Karpas-422 (cell line): ENCODE results near the gene ARAP2. TPM values are rescaled to one million over a fixed set of nuclear protein-coding genes. Genes with fewer than 3 reads are reported as not detected.

Experiments
- DNase-seq: peaks from one replicate; pipeline ENCODE4 v3.0.0-alpha.2; 2015
- H2AFZ ChIP-seq: fragments of 200-600 bp; sonication (generic); 2 replicates; pipeline ENCODE4 v1.6.1; 2014; ENCODE audit warnings: antibody characterized with exemption, low read length, mixed read lengths
- H3K27ac ChIP-seq: fragments of 200-600 bp; sonication (generic); 2 replicates; pipeline ENCODE4 v1.5.1; 2014; ENCODE audit warnings: mild to moderate bottlenecking, low read length, moderate library complexity
- H3K27me3 ChIP-seq: fragments of 200-600 bp; sonication (generic); 2 replicates; pipeline ENCODE4 v1.6.1; 2014; ENCODE audit warnings: low read length, mixed read lengths
- H3K36me3 ChIP-seq: fragments of 200-600 bp; sonication (generic); 2 replicates; pipeline ENCODE4 v1.6.1; 2014; ENCODE audit warnings: low read length, mixed read lengths; ENCODE audit not compliant: insufficient read depth
- H3K4me1 ChIP-seq: fragments of 200-600 bp; sonication (generic); 2 replicates; pipeline ENCODE4 v1.6.1; 2014; ENCODE audit warnings: mild to moderate bottlenecking, low read length, mixed read lengths
- H3K4me2 ChIP-seq: fragments of 200-600 bp; sonication (generic); 2 replicates; pipeline ENCODE4 v1.6.1; 2014; ENCODE audit warnings: low read length, low read depth, mild to moderate bottlenecking; ENCODE audit not compliant: poor library complexity, severe bottlenecking
- H3K4me3 ChIP-seq: fragments of 200-600 bp; sonication (generic); 2 replicates; pipeline ENCODE4 v1.5.1; 2014; ENCODE audit warnings: mild to moderate bottlenecking, antibody characterized with exemption, low read length, mixed read lengths
- H3K79me2 ChIP-seq: fragments of 200-600 bp; sonication (generic); 2 replicates; pipeline ENCODE4 v1.6.1; 2014; ENCODE audit warnings: mild to moderate bottlenecking, low read length, mixed read lengths
- H3K9ac ChIP-seq: fragments of 200-600 bp; sonication (generic); 2 replicates; pipeline ENCODE4 v1.6.0; 2014; ENCODE audit warnings: low read length
- H3K9me2 ChIP-seq: fragments of 200-600 bp; sonication (generic), shearing (Covaris generic); replicated peaks from 2 replicates; pipeline ENCODE4 v1.6.0; 2014; ENCODE audit warnings: mild to moderate bottlenecking, low read length, moderate library complexity; ENCODE audit not compliant: insufficient read depth
- H3K9me3 ChIP-seq: fragments of 300-700, 200-600 bp; sonication (generic); 2 replicates; pipeline ENCODE4 v1.6.1; 2014; ENCODE audit warnings: low read length, mixed read lengths
- H4K20me1 ChIP-seq: fragments of 200-600 bp; sonication (generic); 2 replicates; pipeline ENCODE4 v1.6.1; 2014; ENCODE audit warnings: mild to moderate bottlenecking, antibody characterized with exemption, low read length, low read depth; ENCODE audit not compliant: insufficient read depth
- total RNA-seq: library from RNA; depleted of rRNA; stranded (reverse); fragments of >200 nt; shearing (Covaris generic); gene quantifications from 2 replicates; pipeline ENCODE4 v1.2.3, GENCODE V29; 2014; ENCODE audit warnings: low replicate concordance

Gene ARAP2
- total RNA-seq, 1 experiment from 2014 or later: 4.7 TPM

- H3K79me2 ChIP-seq: no peaks in the 10 kb centered on the region
- no peak overlapping the region for H3K4me2 ChIP-seq
- H3K27me3 ChIP-seq: no peaks in the 10 kb centered on the region
- no peak overlapping the region for H3K4me3 ChIP-seq
- no peak for DNase-seq
- H4K20me1 ChIP-seq: no peaks in the 10 kb centered on the region
- no peak overlapping the region for H2AFZ ChIP-seq
- H3K36me3 ChIP-seq: no peaks in the 10 kb centered on the region
- no peak overlapping the region for H3K27ac ChIP-seq
- no peaks in the 10 kb centered on the region for H3K4me1 ChIP-seq
- H3K9me3 ChIP-seq: peaks cover 4% of the 10 kb centered on the region; the same call in 1 of the 2 replicates
- H3K9ac ChIP-seq: no peak overlapping the region
- no peaks in the 10 kb centered on the region for H3K9me2 ChIP-seq
Observed at GRCh38 chr4:36164900-36165630, 79.2 kb downstream of the ARAP2 start.

- Histone ChIP-seq H3K9me3 (peaks cover 15% of the 10 kb centered on the region), H3K27me3 (no peaks in the 10 kb centered on the region), H3K79me2 (no peaks in the 10 kb centered on the region), H4K20me1 (no peaks in the 10 kb centered on the region), H3K4me2 (no peak overlapping the region), H3K27ac (no peak overlapping the region), H3K9ac (no peak overlapping the region), H3K4me1 (no peaks in the 10 kb centered on the region), H3K4me3 (no peak overlapping the region), H3K36me3 (no peaks in the 10 kb centered on the region), H2AFZ (no peak overlapping the region), H3K9me2 (no peaks in the 10 kb centered on the region)
- DNase-seq: no peak
Observed at GRCh38 chr4:36163198-36163597, 81.1 kb downstream of the ARAP2 start.

DNA sequence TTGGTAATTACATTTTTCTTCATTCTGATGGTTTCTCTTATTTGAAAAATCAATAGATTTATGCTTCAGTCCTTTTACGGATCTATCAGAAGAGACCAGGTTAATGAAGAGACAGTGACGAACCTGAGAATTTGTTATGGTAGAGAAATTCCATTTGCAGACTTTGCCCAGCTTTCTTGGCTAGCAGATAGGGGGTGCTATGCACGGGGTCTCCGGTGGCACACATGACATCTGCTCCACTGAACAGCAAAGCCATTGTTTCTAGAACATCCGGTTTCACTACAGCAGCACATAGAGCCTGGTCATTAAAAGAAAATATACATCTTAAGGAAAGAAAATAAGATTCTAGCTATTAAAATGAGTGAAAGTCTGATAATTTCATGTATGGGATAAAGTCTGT lies 85.1 kb downstream of the ARAP2 start:
- Histone ChIP-seq H3K79me2 (no peaks in the 10 kb centered on the region), H2AFZ (no peak overlapping the region), H3K4me1 (no peaks in the 10 kb centered on the region), H3K36me3 (no peaks in the 10 kb centered on the region), H3K9ac (no peak overlapping the region), H3K27me3 (no peaks in the 10 kb centered on the region), H3K9me2 (no peaks in the 10 kb centered on the region), H3K27ac (no peak overlapping the region), H3K9me3 (peaks cover 17% of the 10 kb centered on the region), H3K4me2 (no peak overlapping the region), H3K4me3 (no peak overlapping the region), H4K20me1 (no peaks in the 10 kb centered on the region)
- no peak for DNase-seq

GRCh38 chr4:36152735-36153134 lies 91.6 kb downstream of the ARAP2 start:
- Histone ChIP-seq H3K36me3 (no peaks in the 10 kb centered on the region), H2AFZ (no peak overlapping the region)

GRCh38 chr4:36142504-36142903 lies 101.8 kb downstream of the ARAP2 start:
- no peak overlapping the region for H3K4me3 ChIP-seq
- no peak overlapping the region for H3K9ac ChIP-seq
- H3K9me3 ChIP-seq: peaks cover 13% of the 10 kb centered on the region; the same call in 1 of the 2 replicates
- DNase-seq: no peak
- no peaks in the 10 kb centered on the region for H3K9me2 ChIP-seq
- no peaks in the 10 kb centered on the region for H3K4me1 ChIP-seq
- no peaks in the 10 kb centered on the region for H3K79me2 ChIP-seq
- H3K36me3 ChIP-seq: no peaks in the 10 kb centered on the region
- H3K4me2 ChIP-seq: no peak overlapping the region
- no peaks in the 10 kb centered on the region for H3K27me3 ChIP-seq
- no peak overlapping the region for H3K27ac ChIP-seq
- H4K20me1 ChIP-seq: no peaks in the 10 kb centered on the region
- H2AFZ ChIP-seq: no peak overlapping the region

More at GRCh38 chr4:36152735-36153134, 91.6 kb downstream of the ARAP2 start:
- H3K4me3 ChIP-seq: no peak overlapping the region
- peaks cover 14% of the 10 kb centered on the region for H3K9me3 ChIP-seq
- no peak overlapping the region for H3K9ac ChIP-seq
- H3K27me3 ChIP-seq: no peaks in the 10 kb centered on the region
- no peak overlapping the region for H3K27ac ChIP-seq
- H3K9me2 ChIP-seq: no peaks in the 10 kb centered on the region
- no peak overlapping the region for H3K4me2 ChIP-seq
- DNase-seq: no peak
- no peaks in the 10 kb centered on the region for H3K79me2 ChIP-seq
- H3K4me1 ChIP-seq: no peaks in the 10 kb centered on the region
- H4K20me1 ChIP-seq: no peaks in the 10 kb centered on the region

GRCh38 chr4:36141186-36141585 lies 103.1 kb downstream of the ARAP2 start:
- Histone ChIP-seq H3K9me2 (no peaks in the 10 kb centered on the region), H3K4me1 (no peaks in the 10 kb centered on the region), H3K9me3 (peaks cover 13% of the 10 kb centered on the region; the same call in 1 of the 2 replicates), H3K27ac (no peak overlapping the region), H3K4me2 (no peak overlapping the region), H3K9ac (no peak overlapping the region), H3K27me3 (no peaks in the 10 kb centered on the region), H4K20me1 (no peaks in the 10 kb centered on the region), H3K4me3 (no peak overlapping the region), H3K36me3 (no peaks in the 10 kb centered on the region), H2AFZ (no peak overlapping the region), H3K79me2 (no peaks in the 10 kb centered on the region)
- DNase-seq: no peak

DNA sequence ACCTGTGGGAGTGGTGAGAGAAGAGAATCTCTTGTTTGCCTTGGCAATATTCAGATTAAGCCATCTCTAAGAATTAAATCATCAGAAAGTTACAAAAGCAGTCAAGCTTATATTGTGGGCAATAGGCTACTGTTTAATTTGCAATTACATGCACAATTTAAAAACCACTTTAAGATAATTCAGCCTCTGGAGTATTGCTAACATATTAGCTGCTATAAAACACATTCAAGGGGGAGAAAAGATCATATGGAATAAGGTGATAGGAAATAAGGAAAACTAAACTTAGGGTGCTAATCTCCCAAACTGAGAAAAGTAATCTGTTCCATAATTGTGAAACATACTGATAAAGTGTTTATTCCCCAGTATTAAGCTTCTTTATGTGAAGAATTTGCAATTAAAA lies 103.9 kb downstream of the ARAP2 start:
- Histone ChIP-seq H3K4me2 (no peak overlapping the region), H2AFZ (no peak overlapping the region), H3K27ac (no peak overlapping the region), H3K4me1 (no peaks in the 10 kb centered on the region), H3K9me2 (no peaks in the 10 kb centered on the region), H3K4me3 (no peak overlapping the region), H3K9ac (no peak overlapping the region), H4K20me1 (no peaks in the 10 kb centered on the region), H3K9me3 (peaks cover 13% of the 10 kb centered on the region; the same call in 1 of the 2 replicates), H3K36me3 (no peaks in the 10 kb centered on the region), H3K27me3 (no peaks in the 10 kb centered on the region), H3K79me2 (no peaks in the 10 kb centered on the region)
- DNase-seq: no peak

- H3K36me3 ChIP-seq: no peaks in the 10 kb centered on the region
- H3K4me2 ChIP-seq: no peak overlapping the region
- peaks cover 13% of the 10 kb centered on the region; the same call in 1 of the 2 replicates for H3K9me3 ChIP-seq
- no peaks in the 10 kb centered on the region for H3K27me3 ChIP-seq
- H3K9me2 ChIP-seq: no peaks in the 10 kb centered on the region
- no peak overlapping the region for H3K27ac ChIP-seq
- H4K20me1 ChIP-seq: no peaks in the 10 kb centered on the region
- no peaks in the 10 kb centered on the region for H3K4me1 ChIP-seq
- H3K4me3 ChIP-seq: no peak overlapping the region
- H3K79me2 ChIP-seq: no peaks in the 10 kb centered on the region
- H2AFZ ChIP-seq: no peak overlapping the region
- no peak for DNase-seq
- H3K9ac ChIP-seq: no peak overlapping the region
Observed at GRCh38 chr4:36138220-36138619, 106.1 kb downstream of the ARAP2 start.
